C4-2B (cell line): Measurements from ENCODE around the gene NAIF1.

Source experiments
- ZFX ChIP-seq: fragments of 450-650 bp; IDR thresholded peaks from 2 replicates; pipeline ENCODE4 v1.6.1; 2017
- TF ChIP-seq, protein P1 (sequence below): fragments of 450-650 bp; conservative IDR thresholded peaks from 2 replicates; pipeline ENCODE4 v1.5.1; 2017; ENCODE audit warnings: mild to moderate bottlenecking

DNA sequence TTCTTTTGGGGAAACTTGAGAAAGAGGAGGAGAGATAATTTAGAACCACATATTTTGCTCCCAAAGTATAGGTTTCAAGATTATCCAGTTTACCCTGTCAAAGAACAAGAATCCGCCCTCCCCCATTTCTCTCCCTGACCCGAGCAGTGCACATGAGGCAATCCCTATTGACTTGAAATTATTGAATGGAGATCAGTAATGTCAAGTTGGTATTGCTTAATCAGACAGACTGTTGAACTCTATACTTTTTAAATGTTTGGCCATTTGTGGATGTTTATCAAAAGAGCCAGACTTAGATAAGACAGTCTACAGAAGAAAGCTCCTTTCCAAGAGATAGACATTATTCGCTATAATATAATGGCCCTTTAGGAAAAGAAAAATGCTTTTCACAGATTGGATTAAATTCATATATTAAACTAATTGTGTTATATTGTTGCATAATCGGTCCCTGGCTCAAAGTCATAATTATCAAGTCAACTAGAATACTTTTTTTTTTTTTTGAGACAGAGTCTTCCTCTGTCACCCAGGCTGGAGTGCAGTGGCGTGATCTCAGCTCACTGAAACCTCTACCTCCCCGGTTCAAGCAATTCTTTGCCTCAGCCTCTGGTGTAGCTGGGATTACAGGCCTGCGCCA, 6.2 kb upstream of the NAIF1 start:
- TF ChIP-seq, protein P1, sequence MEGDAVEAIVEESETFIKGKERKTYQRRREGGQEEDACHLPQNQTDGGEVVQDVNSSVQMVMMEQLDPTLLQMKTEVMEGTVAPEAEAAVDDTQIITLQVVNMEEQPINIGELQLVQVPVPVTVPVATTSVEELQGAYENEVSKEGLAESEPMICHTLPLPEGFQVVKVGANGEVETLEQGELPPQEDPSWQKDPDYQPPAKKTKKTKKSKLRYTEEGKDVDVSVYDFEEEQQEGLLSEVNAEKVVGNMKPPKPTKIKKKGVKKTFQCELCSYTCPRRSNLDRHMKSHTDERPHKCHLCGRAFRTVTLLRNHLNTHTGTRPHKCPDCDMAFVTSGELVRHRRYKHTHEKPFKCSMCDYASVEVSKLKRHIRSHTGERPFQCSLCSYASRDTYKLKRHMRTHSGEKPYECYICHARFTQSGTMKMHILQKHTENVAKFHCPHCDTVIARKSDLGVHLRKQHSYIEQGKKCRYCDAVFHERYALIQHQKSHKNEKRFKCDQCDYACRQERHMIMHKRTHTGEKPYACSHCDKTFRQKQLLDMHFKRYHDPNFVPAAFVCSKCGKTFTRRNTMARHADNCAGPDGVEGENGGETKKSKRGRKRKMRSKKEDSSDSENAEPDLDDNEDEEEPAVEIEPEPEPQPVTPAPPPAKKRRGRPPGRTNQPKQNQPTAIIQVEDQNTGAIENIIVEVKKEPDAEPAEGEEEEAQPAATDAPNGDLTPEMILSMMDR, result no peak
- TF ChIP-seq ZFX, result no peak
